ENCODE data around the gene IL4. TPM values are rescaled to one million over a fixed set of nuclear protein-coding genes. Genes with fewer than 3 reads are reported as not detected.

The IL4 gene
- total RNA-seq, 4 donors from 2014 or later = not detected

DNA sequence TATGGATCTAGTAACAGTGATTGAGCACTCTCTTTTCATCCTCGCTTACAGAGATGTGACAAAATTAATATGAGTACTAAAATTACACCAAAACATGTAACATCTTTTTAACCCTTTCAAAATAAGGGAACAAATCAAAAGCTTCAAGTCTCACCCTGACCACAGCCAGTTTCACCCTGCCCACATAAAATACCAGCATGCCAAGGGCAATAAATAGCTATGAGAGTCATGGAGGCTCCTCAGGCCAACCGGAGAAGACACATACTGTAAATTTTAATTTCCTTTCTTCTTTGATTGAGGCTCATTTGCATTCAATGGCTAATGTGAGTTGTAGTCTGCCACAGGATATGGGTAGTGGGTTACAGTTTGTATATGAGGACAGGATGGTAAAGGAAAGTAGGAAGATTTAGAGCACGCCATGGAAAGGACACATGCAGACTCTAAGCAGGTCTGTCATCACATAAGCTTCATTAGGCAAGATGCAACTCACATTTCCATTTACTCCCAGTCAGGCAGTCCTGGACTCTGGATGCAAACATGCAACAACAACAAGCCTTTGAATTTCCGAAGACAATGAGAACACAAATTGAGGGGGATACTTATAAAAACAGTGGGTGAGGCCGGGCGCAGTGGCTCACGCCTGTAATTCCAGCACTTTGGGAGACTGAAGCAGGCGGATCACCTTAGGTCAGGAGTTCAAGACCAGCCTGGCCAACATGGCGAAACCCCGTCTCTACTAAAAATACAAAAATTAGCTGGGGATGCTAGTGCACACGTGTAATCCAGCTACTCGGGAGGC is 11.3 kb downstream of the IL4 start:
- no peaks in the 10 kb centered on the region for H3K36me3 ChIP-seq
- H3K27me3 ChIP-seq = no peaks in the 10 kb centered on the region
- intact Hi-C loops (cut with DNase I) = no loop called here
- H3K4me1 ChIP-seq = no peaks in the 10 kb centered on the region
- H3K9me3 ChIP-seq = no peaks in the 10 kb centered on the region
- no peak for TF ChIP-seq POLR2A (IDR thresholded peaks at IDR 0.05; ENCODE audit: low read depth)
- TF ChIP-seq, protein P1, sequence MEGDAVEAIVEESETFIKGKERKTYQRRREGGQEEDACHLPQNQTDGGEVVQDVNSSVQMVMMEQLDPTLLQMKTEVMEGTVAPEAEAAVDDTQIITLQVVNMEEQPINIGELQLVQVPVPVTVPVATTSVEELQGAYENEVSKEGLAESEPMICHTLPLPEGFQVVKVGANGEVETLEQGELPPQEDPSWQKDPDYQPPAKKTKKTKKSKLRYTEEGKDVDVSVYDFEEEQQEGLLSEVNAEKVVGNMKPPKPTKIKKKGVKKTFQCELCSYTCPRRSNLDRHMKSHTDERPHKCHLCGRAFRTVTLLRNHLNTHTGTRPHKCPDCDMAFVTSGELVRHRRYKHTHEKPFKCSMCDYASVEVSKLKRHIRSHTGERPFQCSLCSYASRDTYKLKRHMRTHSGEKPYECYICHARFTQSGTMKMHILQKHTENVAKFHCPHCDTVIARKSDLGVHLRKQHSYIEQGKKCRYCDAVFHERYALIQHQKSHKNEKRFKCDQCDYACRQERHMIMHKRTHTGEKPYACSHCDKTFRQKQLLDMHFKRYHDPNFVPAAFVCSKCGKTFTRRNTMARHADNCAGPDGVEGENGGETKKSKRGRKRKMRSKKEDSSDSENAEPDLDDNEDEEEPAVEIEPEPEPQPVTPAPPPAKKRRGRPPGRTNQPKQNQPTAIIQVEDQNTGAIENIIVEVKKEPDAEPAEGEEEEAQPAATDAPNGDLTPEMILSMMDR (IDR thresholded peaks at IDR 0.05) = no peak
- no peak for TF ChIP-seq EP300 (IDR thresholded peaks at IDR 0.05)
- TF ChIP-seq POLR2AphosphoS5 (IDR thresholded peaks at IDR 0.05) = no peak
- no peak overlapping the region for H3K27ac ChIP-seq (replicated peaks in 1 of 4)
- H3K4me3 ChIP-seq = no peak overlapping the region
- DNase-seq (ENCODE audit: extremely low spot score) = no peak
- WGBS = 91% methylated on average over 12 of the region's 12 CpGs

DNA sequence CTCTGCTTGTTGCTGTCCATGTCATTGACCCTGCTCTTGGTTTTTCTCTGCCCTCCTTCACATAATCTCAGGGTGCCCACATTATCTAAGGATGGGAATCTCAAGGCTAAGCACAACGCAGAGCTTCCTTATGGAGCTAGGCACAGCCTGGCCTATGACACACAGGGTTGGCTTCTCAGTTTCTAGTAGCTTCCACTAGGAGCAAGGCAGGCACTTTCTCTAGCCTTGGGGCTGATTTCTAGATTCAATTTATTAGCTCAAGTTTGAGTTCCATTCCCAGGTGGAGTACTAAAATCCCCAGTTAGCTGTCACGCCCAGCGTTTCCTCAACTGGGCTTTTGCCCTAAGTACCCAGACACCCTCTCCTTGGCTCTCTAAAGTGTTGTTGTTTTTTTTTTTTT is 12.4 kb downstream of the IL4 start:
- Histone ChIP-seq H3K27me3 (no peaks in the 10 kb centered on the region), H3K4me3 (no peak overlapping the region), H3K36me3 (no peaks in the 10 kb centered on the region), H3K27ac (replicated peaks in 1 of 4) (no peak overlapping the region), H3K9me3 (no peaks in the 10 kb centered on the region), H3K4me1 (no peaks in the 10 kb centered on the region)
- DNase-seq (ENCODE audit: extremely low spot score) = no peak
- WGBS = 92% methylated on average over 3 of the region's 3 CpGs
- no peak for TF ChIP-seq EP300 (IDR thresholded peaks at IDR 0.05)
- no peak for TF ChIP-seq POLR2A (IDR thresholded peaks at IDR 0.05; ENCODE audit: low read depth)
- TF ChIP-seq, protein P1 (IDR thresholded peaks at IDR 0.05) = no peak
- TF ChIP-seq POLR2AphosphoS5 (IDR thresholded peaks at IDR 0.05) = no peak
- intact Hi-C loops (cut with DNase I) = no loop called here

- H3K36me3 ChIP-seq = no peaks in the 10 kb centered on the region
- 91% methylated on average over 5 of the region's 5 CpGs for WGBS
- H3K27me3 ChIP-seq = no peaks in the 10 kb centered on the region
- H3K4me1 ChIP-seq = no peaks in the 10 kb centered on the region
- intact Hi-C loops (cut with DNase I) = no loop called here
- no peak for DNase-seq (ENCODE audit: extremely low spot score)
- no peaks in the 10 kb centered on the region for H3K9me3 ChIP-seq
- H3K27ac ChIP-seq (replicated peaks in 1 of 4) = no peak overlapping the region
- no peak for TF ChIP-seq EP300 (IDR thresholded peaks at IDR 0.05)
- no peak overlapping the region for H3K4me3 ChIP-seq
Observed at GRCh38 chr5:132687995-132688394, 14.2 kb downstream of the IL4 start.

GRCh38 chr5:132688536-132689339 is 14.9 kb downstream of the IL4 start:
- WGBS = 65% methylated on average over 7 of the region's 7 CpGs
- no peak overlapping the region for H3K27ac ChIP-seq (replicated peaks in 1 of 4)
- no peak for DNase-seq (ENCODE audit: extremely low spot score)
- no peaks in the 10 kb centered on the region for H3K27me3 ChIP-seq
- peaks cover 0 to 4% (median 0%) of the 10 kb centered on the region in 4 donors for H3K36me3 ChIP-seq
- H3K9me3 ChIP-seq = no peaks in the 10 kb centered on the region
- intact Hi-C loops (cut with DNase I) = no loop called here
- no peaks in the 10 kb centered on the region for H3K4me1 ChIP-seq
- H3K4me3 ChIP-seq = no peak overlapping the region
- TF ChIP-seq POLR2A (IDR thresholded peaks at IDR 0.05; ENCODE audit: low read depth) (no peak), EP300 (IDR thresholded peaks at IDR 0.05) (no peak), POLR2AphosphoS5 (IDR thresholded peaks at IDR 0.05) (no peak)
- TF ChIP-seq, protein P1 (IDR thresholded peaks at IDR 0.05) = no peak

DNA sequence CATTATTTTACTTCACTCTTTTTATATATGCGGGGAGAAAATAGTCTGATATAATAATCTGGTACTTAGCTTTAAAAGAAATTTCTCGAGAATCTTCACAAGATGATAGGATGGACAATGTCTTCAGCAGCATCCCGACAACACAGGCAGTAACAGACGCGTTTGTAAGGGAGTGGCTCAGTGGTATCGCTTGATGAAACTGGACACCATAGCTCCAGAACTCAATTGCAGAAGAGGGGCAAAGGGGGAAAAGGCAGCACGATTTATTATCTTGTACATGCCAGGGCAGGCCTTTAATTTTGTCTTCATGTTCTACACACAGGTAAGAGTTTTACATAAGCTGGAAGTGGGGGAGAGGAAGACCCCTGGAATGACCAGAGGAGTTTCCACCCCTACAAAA is 15.7 kb downstream of the IL4 start:
- Histone ChIP-seq H3K36me3 (peaks cover 0 to 7% (median 0%) of the 10 kb centered on the region in 4 donors), H3K9me3 (no peaks in the 10 kb centered on the region), H3K27me3 (no peaks in the 10 kb centered on the region), H3K4me3 (no peak overlapping the region), H3K27ac (replicated peaks in 1 of 4) (no peak overlapping the region), H3K4me1 (no peaks in the 10 kb centered on the region)
- DNase-seq (ENCODE audit: extremely low spot score) = no peak
- TF ChIP-seq, protein P1 (IDR thresholded peaks at IDR 0.05) = no peak
- no peak for TF ChIP-seq POLR2A (IDR thresholded peaks at IDR 0.05; ENCODE audit: low read depth)
- TF ChIP-seq EP300 (IDR thresholded peaks at IDR 0.05) = no peak
- no peak for TF ChIP-seq POLR2AphosphoS5 (IDR thresholded peaks at IDR 0.05)
- WGBS = 88% methylated on average over 7 of the region's 7 CpGs
- intact Hi-C loops (cut with DNase I) = no loop called here

All from esophagus muscularis mucosa (tissue), 4 donors.